B cell (primary cell): Measurements from ENCODE around the gene SLC25A14.

Experiments
- EZH2 ChIP-seq: IDR thresholded peaks from 2 replicates; pipeline ENCODE4 v1.6.1; 2012; ENCODE audit warnings: borderline replicate concordance, low read depth, mild to moderate bottlenecking, moderate library complexity, low read length; ENCODE audit not compliant: insufficient read depth, poor library complexity, severe bottlenecking
- TF ChIP-seq, protein P1 (sequence below): fragments of 200-600 bp; IDR thresholded peaks from one replicate; pipeline ENCODE4 v1.8.0; 2022; ENCODE audit warnings: antibody characterized with exemption, mild to moderate bottlenecking

DNA sequence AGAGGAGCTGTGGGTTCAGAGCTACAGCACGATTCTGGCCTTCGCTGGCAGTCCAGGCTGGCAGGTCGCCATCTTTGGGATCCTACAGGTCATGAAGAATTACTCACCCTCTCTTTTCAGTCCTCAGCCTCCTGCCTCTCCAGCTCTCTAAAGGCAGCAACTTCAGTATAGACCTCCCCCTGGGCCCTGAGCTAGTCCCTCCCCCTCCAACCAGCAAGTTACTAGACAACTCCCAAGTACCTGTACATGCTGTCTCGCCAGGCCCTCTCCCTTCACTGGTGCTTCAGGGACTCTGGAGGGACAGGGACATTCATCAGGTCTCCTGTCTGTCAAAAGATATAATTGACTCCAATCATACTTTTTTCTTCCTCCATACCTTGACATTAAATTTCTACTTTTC lies 45.8 kb downstream of the SLC25A14 start, which contains the start of gene GPR119:
- TF ChIP-seq, protein P1, sequence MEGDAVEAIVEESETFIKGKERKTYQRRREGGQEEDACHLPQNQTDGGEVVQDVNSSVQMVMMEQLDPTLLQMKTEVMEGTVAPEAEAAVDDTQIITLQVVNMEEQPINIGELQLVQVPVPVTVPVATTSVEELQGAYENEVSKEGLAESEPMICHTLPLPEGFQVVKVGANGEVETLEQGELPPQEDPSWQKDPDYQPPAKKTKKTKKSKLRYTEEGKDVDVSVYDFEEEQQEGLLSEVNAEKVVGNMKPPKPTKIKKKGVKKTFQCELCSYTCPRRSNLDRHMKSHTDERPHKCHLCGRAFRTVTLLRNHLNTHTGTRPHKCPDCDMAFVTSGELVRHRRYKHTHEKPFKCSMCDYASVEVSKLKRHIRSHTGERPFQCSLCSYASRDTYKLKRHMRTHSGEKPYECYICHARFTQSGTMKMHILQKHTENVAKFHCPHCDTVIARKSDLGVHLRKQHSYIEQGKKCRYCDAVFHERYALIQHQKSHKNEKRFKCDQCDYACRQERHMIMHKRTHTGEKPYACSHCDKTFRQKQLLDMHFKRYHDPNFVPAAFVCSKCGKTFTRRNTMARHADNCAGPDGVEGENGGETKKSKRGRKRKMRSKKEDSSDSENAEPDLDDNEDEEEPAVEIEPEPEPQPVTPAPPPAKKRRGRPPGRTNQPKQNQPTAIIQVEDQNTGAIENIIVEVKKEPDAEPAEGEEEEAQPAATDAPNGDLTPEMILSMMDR = no peak
- no peak for TF ChIP-seq EZH2
